ENCODE results near the gene EFCAB3.
"Not testable (repeated sequence)": the region's sequence is repeated elsewhere in the genome, so short reads cannot be mapped to it uniquely, and the experiment has no call there.

EFCAB3 gene

DNA sequence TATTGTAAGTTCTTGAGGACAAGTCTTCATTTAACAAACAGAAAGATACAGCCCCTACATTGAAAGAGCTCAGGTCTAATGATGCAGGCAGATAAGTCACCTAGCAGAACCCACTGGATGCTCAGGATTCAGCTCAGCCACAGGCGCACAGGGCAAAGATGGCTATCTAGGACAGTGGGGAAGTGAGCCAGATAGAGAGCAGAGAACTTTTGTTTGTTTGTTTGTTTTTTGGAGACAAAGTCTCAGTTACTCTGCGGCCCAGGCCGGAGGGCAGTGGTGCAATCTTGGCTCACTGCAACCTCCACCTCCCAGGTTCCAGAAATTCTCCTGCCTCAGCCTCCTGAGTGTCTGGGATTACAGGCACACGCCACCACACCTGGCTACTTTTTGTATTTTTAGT, 63.7 kb downstream of the EFCAB3 start:
- Histone ChIP-seq H3K27me3 (ENCODE audit: insufficient read depth, low read length) (no peaks in the 10 kb centered on the region), H3K4me3 (ENCODE audit: low read depth, low read length, poor library complexity, severe bottlenecking) (no peak overlapping the region), H3K4me2 (ENCODE audit: low read length) (no peak overlapping the region), H4K20me1 (ENCODE audit: insufficient read depth, low read length) (no peaks in the 10 kb centered on the region), H3K4me1 (ENCODE audit: insufficient read depth, low read length, severe bottlenecking) (no peaks in the 10 kb centered on the region), H3K9me3 (ENCODE audit: low read length) (no peaks in the 10 kb centered on the region), H3K27ac (ENCODE audit: low read depth, low read length, poor library complexity, severe bottlenecking) (no peak overlapping the region), H3F3A (ENCODE audit: insufficient read depth, low read length) (no peaks in the 10 kb centered on the region), H3K36me3 (ENCODE audit: insufficient read depth, low read length) (peaks cover 73% of the 10 kb centered on the region), H3K9ac (ENCODE audit: low read length) (no peak overlapping the region), H3K9me2 (ENCODE audit: low read depth, low read length) (no peaks in the 10 kb centered on the region), H2AFZ (ENCODE audit: low read length) (no peak overlapping the region), H3K79me2 (ENCODE audit: insufficient read depth, low read length) (no peaks in the 10 kb centered on the region)
- no peak for TF ChIP-seq EZH2 (IDR thresholded peaks at IDR 0.05; ENCODE audit: borderline replicate concordance, low read length)
- TF ChIP-seq, protein P1, sequence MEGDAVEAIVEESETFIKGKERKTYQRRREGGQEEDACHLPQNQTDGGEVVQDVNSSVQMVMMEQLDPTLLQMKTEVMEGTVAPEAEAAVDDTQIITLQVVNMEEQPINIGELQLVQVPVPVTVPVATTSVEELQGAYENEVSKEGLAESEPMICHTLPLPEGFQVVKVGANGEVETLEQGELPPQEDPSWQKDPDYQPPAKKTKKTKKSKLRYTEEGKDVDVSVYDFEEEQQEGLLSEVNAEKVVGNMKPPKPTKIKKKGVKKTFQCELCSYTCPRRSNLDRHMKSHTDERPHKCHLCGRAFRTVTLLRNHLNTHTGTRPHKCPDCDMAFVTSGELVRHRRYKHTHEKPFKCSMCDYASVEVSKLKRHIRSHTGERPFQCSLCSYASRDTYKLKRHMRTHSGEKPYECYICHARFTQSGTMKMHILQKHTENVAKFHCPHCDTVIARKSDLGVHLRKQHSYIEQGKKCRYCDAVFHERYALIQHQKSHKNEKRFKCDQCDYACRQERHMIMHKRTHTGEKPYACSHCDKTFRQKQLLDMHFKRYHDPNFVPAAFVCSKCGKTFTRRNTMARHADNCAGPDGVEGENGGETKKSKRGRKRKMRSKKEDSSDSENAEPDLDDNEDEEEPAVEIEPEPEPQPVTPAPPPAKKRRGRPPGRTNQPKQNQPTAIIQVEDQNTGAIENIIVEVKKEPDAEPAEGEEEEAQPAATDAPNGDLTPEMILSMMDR (IDR thresholded peaks at IDR 0.05; ENCODE audit: low read length) = no peak

DNA sequence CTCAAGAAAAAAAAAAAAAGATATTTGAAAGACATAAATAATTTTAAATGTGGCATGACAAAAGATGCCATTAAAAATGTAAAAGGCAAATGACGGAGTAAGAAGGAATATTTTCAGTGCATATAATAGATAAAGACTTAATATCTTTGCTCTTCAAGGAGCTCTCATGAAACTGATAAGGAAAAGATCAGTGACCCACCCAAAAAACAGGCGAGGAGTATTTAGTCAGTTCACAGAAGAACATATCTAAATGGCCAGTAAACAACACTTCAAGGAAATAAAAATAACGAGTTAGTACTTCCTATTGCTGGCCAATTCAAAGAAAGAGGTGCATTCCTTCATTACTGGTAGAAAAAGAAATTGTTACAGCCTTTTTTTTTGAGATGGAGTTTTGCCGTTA, 65.4 kb downstream of the EFCAB3 start:
- not testable (repeated sequence) for H3K27ac ChIP-seq (ENCODE audit: low read depth, low read length, poor library complexity, severe bottlenecking); H3K79me2 ChIP-seq (ENCODE audit: insufficient read depth, low read length); H2AFZ ChIP-seq (ENCODE audit: low read length); H3K9me3 ChIP-seq (ENCODE audit: low read length); H3F3A ChIP-seq (ENCODE audit: insufficient read depth, low read length); H3K9ac ChIP-seq (ENCODE audit: low read length); H3K9me2 ChIP-seq (ENCODE audit: low read depth, low read length); H3K4me3 ChIP-seq (ENCODE audit: low read depth, low read length, poor library complexity, severe bottlenecking); H3K4me2 ChIP-seq (ENCODE audit: low read length); H3K27me3 ChIP-seq (ENCODE audit: insufficient read depth, low read length); H4K20me1 ChIP-seq (ENCODE audit: insufficient read depth, low read length); H3K4me1 ChIP-seq (ENCODE audit: insufficient read depth, low read length, severe bottlenecking)
- peaks cover 69% of the 10 kb centered on the region for H3K36me3 ChIP-seq (ENCODE audit: insufficient read depth, low read length)

DNA sequence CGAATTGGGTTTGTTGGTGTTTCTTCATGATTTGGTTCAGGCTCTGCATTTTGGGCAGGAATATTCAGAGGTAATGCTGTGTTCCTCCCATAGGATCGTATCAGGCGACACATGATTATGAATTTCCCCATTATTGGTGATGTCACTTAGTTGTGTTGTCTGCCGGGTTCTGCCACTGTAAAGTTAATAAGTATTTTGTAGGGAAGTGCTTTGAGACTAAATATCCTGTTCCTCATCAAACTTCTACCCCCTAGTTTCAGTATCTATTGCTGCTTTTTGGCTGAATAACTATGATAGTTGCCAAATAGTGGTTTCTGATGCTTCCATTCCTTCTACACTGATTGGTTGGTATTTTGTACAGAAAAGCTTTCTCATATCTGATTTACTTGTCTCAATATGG, 71.8 kb downstream of the EFCAB3 start:
- not testable (repeated sequence) for H3K9me2 ChIP-seq (ENCODE audit: low read depth, low read length); H3K4me2 ChIP-seq (ENCODE audit: low read length); H3F3A ChIP-seq (ENCODE audit: insufficient read depth, low read length); H3K9me3 ChIP-seq (ENCODE audit: low read length); H4K20me1 ChIP-seq (ENCODE audit: insufficient read depth, low read length); H3K79me2 ChIP-seq (ENCODE audit: insufficient read depth, low read length); H2AFZ ChIP-seq (ENCODE audit: low read length); H3K27me3 ChIP-seq (ENCODE audit: insufficient read depth, low read length); H3K4me3 ChIP-seq (ENCODE audit: low read depth, low read length, poor library complexity, severe bottlenecking)
- peak overlapping the region; percentile 98 for H3K27ac ChIP-seq (ENCODE audit: low read depth, low read length, poor library complexity, severe bottlenecking)
- peaks cover 53% of the 10 kb centered on the region for H3K4me1 ChIP-seq (ENCODE audit: insufficient read depth, low read length, severe bottlenecking)
- peak overlapping the region; percentile 45; the same call in 1 of the 2 replicates for H3K9ac ChIP-seq (ENCODE audit: low read length)
- H3K36me3 ChIP-seq (ENCODE audit: insufficient read depth, low read length) = peaks cover 19% of the 10 kb centered on the region

DNA sequence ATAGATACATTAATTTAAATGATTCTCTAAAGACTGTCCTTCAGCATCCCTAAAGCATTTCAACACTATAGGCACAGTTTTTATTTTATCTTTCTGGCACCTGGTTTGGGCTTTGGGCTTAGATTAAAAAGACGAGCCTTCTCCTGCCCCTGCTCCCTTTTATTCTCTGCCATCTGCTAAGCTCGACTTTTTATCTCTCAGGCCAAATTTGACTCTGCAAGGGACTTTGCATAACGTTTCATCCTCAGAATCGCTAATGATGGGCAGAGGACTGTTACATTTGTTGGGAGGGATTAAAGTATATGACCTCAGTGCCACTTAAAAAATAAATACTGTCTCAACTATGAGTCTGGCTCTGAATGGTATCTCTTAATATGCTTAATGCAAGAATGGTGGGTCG, 72.7 kb downstream of the EFCAB3 start:
- H3K27me3 ChIP-seq (ENCODE audit: insufficient read depth, low read length); H3K9me2 ChIP-seq (ENCODE audit: low read depth, low read length); H3K79me2 ChIP-seq (ENCODE audit: insufficient read depth, low read length); H3K9me3 ChIP-seq (ENCODE audit: low read length); H3K4me2 ChIP-seq (ENCODE audit: low read length); H2AFZ ChIP-seq (ENCODE audit: low read length); H3F3A ChIP-seq (ENCODE audit: insufficient read depth, low read length); H3K4me3 ChIP-seq (ENCODE audit: low read depth, low read length, poor library complexity, severe bottlenecking); H4K20me1 ChIP-seq (ENCODE audit: insufficient read depth, low read length): not testable (repeated sequence)
- Histone ChIP-seq H3K36me3 (ENCODE audit: insufficient read depth, low read length) (peaks cover 11% of the 10 kb centered on the region; the same call in 1 of the 2 replicates), H3K9ac (ENCODE audit: low read length) (peak overlapping the region; percentile 45; the same call in 1 of the 2 replicates), H3K27ac (ENCODE audit: low read depth, low read length, poor library complexity, severe bottlenecking) (peak overlapping the region; percentile 98), H3K4me1 (ENCODE audit: insufficient read depth, low read length, severe bottlenecking) (peaks cover 61% of the 10 kb centered on the region)

DNA sequence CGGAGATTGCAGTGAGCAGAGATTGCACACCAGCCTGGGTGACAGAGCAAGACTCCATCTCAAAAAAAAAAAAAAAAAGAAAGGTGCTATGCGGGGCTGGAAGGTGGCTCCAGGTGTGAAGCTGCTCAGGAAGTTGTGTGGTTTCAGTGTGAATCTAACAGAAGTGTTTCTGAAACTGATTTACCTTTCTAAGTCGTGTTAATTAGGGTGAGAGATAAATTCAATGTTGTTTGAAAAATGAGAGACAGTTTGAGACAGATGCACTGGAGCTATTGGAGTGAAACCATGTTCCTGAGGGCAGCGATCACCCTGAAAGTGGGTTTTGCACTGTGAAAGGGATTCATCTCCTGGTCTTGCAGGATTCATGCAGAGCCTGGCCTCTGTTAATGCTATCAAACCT, 73.3 kb downstream of the EFCAB3 start:
- not testable (repeated sequence) for H3K9me2 ChIP-seq (ENCODE audit: low read depth, low read length); H3K36me3 ChIP-seq (ENCODE audit: insufficient read depth, low read length); H3K79me2 ChIP-seq (ENCODE audit: insufficient read depth, low read length); H2AFZ ChIP-seq (ENCODE audit: low read length); H3F3A ChIP-seq (ENCODE audit: insufficient read depth, low read length); H4K20me1 ChIP-seq (ENCODE audit: insufficient read depth, low read length); H3K9me3 ChIP-seq (ENCODE audit: low read length); H3K27me3 ChIP-seq (ENCODE audit: insufficient read depth, low read length)
- Histone ChIP-seq H3K4me1 (ENCODE audit: insufficient read depth, low read length, severe bottlenecking) (peaks cover 67% of the 10 kb centered on the region), H3K9ac (ENCODE audit: low read length) (peak overlapping the region; percentile 47; the same call in 1 of the 2 replicates), H3K4me3 (ENCODE audit: low read depth, low read length, poor library complexity, severe bottlenecking) (peak overlapping the region; percentile 12), H3K27ac (ENCODE audit: low read depth, low read length, poor library complexity, severe bottlenecking) (peak overlapping the region; percentile 98), H3K4me2 (ENCODE audit: low read length) (peak overlapping the region; percentile 54)

DNA sequence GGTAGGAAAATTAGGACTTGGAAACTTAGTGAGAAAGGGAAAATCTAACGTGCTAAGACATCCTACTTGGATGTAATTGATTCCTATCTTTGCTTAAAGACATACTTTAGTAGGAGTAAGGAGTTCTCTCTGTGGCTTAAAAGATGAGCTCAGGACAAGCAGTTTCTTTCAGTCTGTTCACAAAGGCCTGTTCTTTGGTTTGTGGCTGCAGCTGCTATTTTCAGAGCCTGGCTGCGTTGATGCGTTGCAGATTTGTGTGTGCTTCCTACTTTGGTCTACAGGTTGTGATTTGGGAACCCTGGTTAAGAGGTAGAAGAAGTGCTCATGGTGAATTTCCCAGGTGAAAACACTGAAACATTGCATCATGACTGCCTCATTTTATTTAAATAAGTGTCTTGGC, 73.8 kb downstream of the EFCAB3 start:
- not testable (repeated sequence) for H4K20me1 ChIP-seq (ENCODE audit: insufficient read depth, low read length); H2AFZ ChIP-seq (ENCODE audit: low read length); H3K79me2 ChIP-seq (ENCODE audit: insufficient read depth, low read length); H3K27me3 ChIP-seq (ENCODE audit: insufficient read depth, low read length); H3K9me2 ChIP-seq (ENCODE audit: low read depth, low read length); H3K9me3 ChIP-seq (ENCODE audit: low read length); H3K36me3 ChIP-seq (ENCODE audit: insufficient read depth, low read length); H3F3A ChIP-seq (ENCODE audit: insufficient read depth, low read length)
- H3K4me3 ChIP-seq (ENCODE audit: low read depth, low read length, poor library complexity, severe bottlenecking) = peak overlapping the region; percentile 12
- H3K4me2 ChIP-seq (ENCODE audit: low read length) = peak overlapping the region; percentile 54
- H3K9ac ChIP-seq (ENCODE audit: low read length) = peak overlapping the region; percentile 47; the same call in 1 of the 2 replicates
- peak overlapping the region; percentile 98 for H3K27ac ChIP-seq (ENCODE audit: low read depth, low read length, poor library complexity, severe bottlenecking)
- peaks cover 71% of the 10 kb centered on the region for H3K4me1 ChIP-seq (ENCODE audit: insufficient read depth, low read length, severe bottlenecking)

Data from OCI-LY1 (cell line).